Natural killer cell (primary cell): Measurements from ENCODE around the gene VAMP5. TPM values are rescaled to one million over a fixed set of nuclear protein-coding genes. Genes with fewer than 3 reads are reported as not detected.
"Not testable (repeated sequence)": the region's sequence is repeated elsewhere in the genome, so short reads cannot be mapped to it uniquely, and the experiment has no call there.

ENCODE experiments used
- ATAC-seq, 3 donors: fragments of 150-1000 bp in 2 of 3; fragments of 200-7000 bp in 1 of 3; cut with Tn5 transposase; 1 replicate in 1 of 3; 2 replicates in 2 of 3; pipeline ENCODE4 v1.10.0; 2021; ENCODE audit warnings: mild to moderate bottlenecking in 2 of 3, moderate library complexity in 2 of 3
- DNase-seq, 2 donors: peaks; one replicate each; pipeline versions ENCODE4 v3.0.0 to v3.0.0-alpha.2; 2013 to 2021; ENCODE audit warnings: mixed read lengths in 1 of 2
- H3K27ac ChIP-seq: one replicate; pipeline ENCODE4 v1.5.1; 2013; ENCODE audit warnings: mild to moderate bottlenecking, low read length
- H3K27me3 ChIP-seq: one replicate; pipeline ENCODE4 v1.6.1; 2013; ENCODE audit warnings: low read length; ENCODE audit not compliant: control insufficient read depth, insufficient read depth
- H3K36me3 ChIP-seq: one replicate; pipeline ENCODE4 v1.6.1; 2013; ENCODE audit warnings: low read length; ENCODE audit not compliant: control insufficient read depth, insufficient read depth
- H3K4me1 ChIP-seq: one replicate; pipeline ENCODE4 v1.6.1; 2013; ENCODE audit warnings: low read length; ENCODE audit not compliant: control insufficient read depth, insufficient read depth
- H3K4me3 ChIP-seq: one replicate; pipeline ENCODE4 v1.5.1; 2013; ENCODE audit warnings: low read length
- H3K9me3 ChIP-seq: one replicate; pipeline ENCODE4 v1.6.1; 2013; ENCODE audit warnings: low read length; ENCODE audit not compliant: control insufficient read depth, insufficient read depth
- H3K27ac Mint-ChIP-seq, 2 donors: one replicate each; pipeline ENCODE4 v1.8.0; 2022; ENCODE audit warnings: mild to moderate bottlenecking in 2 of 2, mixed read lengths in 2 of 2, moderate library complexity in 1 of 2
- H3K27me3 Mint-ChIP-seq, 2 donors: one replicate each; pipeline ENCODE4 v1.8.0; 2022; ENCODE audit warnings: low read depth in 2 of 2, mixed read lengths in 2 of 2
- H3K36me3 Mint-ChIP-seq: one replicate; pipeline ENCODE4 v1.8.0; 2022; ENCODE audit warnings: mixed read lengths
- H3K4me1 Mint-ChIP-seq, 2 donors: one replicate each; pipeline ENCODE4 v1.8.0; 2022; ENCODE audit warnings: mixed read lengths in 2 of 2
- H3K4me3 Mint-ChIP-seq: one replicate; pipeline ENCODE4 v1.8.0; 2022; ENCODE audit warnings: mild to moderate bottlenecking, moderate library complexity, mixed read lengths
- H3K9me3 Mint-ChIP-seq, 2 donors: one replicate each; pipeline ENCODE4 v1.8.0; 2022; ENCODE audit warnings: mixed read lengths in 2 of 2
- CTCF ChIP-seq: fragments of 200-600 bp; IDR thresholded peaks from one replicate; pipeline ENCODE4 v1.8.0; 2022; ENCODE audit warnings: antibody characterized with exemption
- WGBS: methylation state at CpG from one replicate; pipeline ENCODE4 v1.1.7; 2013; ENCODE audit warnings: missing lambda C conversion rate; ENCODE audit not compliant: insufficient coverage; 5-methylcytosine and 5-hydroxymethylcytosine counted together
- intact Hi-C: fragments of 100-400 bp; cut with micrococcal nuclease; formaldehyde crosslinking; loops from one replicate; pipeline ENCODE4 v1.14.2; 2022
- total RNA-seq, 4 donors: library from RNA; stranded (reverse); fragments of 120-200 nt in 1 of 4; gene quantifications; one replicate each; pipeline versions ENCODE4 v1.2.3 to v1.2.4, GENCODE V29; 2013 to 2022

The VAMP5 gene
- total RNA-seq, 3 donors from 2014 or later (not counting 1 experiment from before 2014, with no cell fraction given), result 35.0 to 50.7 (median 36.7) TPM

GRCh38 chr2:85542777-85543176 lies 41.5 kb upstream of the VAMP5 start:
- H3K36me3 ChIP-seq, result peaks cover 48% of the 10 kb centered on the region
- H3K4me1 ChIP-seq, result peaks cover 16% of the 10 kb centered on the region
- no peak overlapping the region for H3K4me3 Mint-ChIP-seq
- 95% methylated on average over 2 of the region's 4 CpGs for WGBS
- TF ChIP-seq CTCF, result no peak
- peaks cover 30% of the 10 kb centered on the region for H3K36me3 Mint-ChIP-seq
- no peak overlapping the region for H3K4me3 ChIP-seq
- H3K9me3 Mint-ChIP-seq, result no peaks in the 10 kb centered on the region
- H3K4me1 Mint-ChIP-seq, result peaks cover 34 to 42% of the 10 kb centered on the region in 2 donors
- no peaks in the 10 kb centered on the region for H3K9me3 ChIP-seq
- H3K27ac Mint-ChIP-seq, result no peak overlapping the region
- H3K27ac ChIP-seq, result no peak overlapping the region
- no peaks in the 10 kb centered on the region for H3K27me3 Mint-ChIP-seq
- no peaks in the 10 kb centered on the region for H3K27me3 ChIP-seq
- intact Hi-C loops, result no loop called here
- ATAC-seq (no peak), DNase-seq (no peak)

GRCh38 chr2:85544254-85544691 lies 40.0 kb upstream of the VAMP5 start:
- peaks cover 30% of the 10 kb centered on the region for H3K36me3 Mint-ChIP-seq
- DNase-seq, H3K27ac ChIP-seq, H3K4me3 Mint-ChIP-seq, intact Hi-C loops, H3K27me3 Mint-ChIP-seq, H3K9me3 ChIP-seq, H3K9me3 Mint-ChIP-seq, H3K27ac Mint-ChIP-seq, ATAC-seq, H3K27me3 ChIP-seq, H3K4me3 ChIP-seq: not testable (repeated sequence)
- WGBS, result 95% methylated on average over 3 of the region's 3 CpGs
- Histone ChIP-seq H3K4me1 (peaks cover 11% of the 10 kb centered on the region), H3K36me3 (peaks cover 48% of the 10 kb centered on the region)
- peaks cover 29 to 34% of the 10 kb centered on the region in 2 donors for H3K4me1 Mint-ChIP-seq

- H3K27ac Mint-ChIP-seq, ATAC-seq, H3K4me3 Mint-ChIP-seq, H3K9me3 Mint-ChIP-seq, H3K4me1 ChIP-seq, H3K9me3 ChIP-seq, DNase-seq, H3K4me3 ChIP-seq, H3K27ac ChIP-seq, intact Hi-C loops, H3K27me3 Mint-ChIP-seq, H3K27me3 ChIP-seq: not testable (repeated sequence)
- 100% methylated on average over 3 of the region's 5 CpGs for WGBS
- peaks cover 24 to 26% of the 10 kb centered on the region in 2 donors for H3K4me1 Mint-ChIP-seq
- peaks cover 52% of the 10 kb centered on the region for H3K36me3 ChIP-seq
- H3K36me3 Mint-ChIP-seq, result peaks cover 30% of the 10 kb centered on the region
Observed at GRCh38 chr2:85544915-85545779, 39.1 kb upstream of the VAMP5 start.

DNA sequence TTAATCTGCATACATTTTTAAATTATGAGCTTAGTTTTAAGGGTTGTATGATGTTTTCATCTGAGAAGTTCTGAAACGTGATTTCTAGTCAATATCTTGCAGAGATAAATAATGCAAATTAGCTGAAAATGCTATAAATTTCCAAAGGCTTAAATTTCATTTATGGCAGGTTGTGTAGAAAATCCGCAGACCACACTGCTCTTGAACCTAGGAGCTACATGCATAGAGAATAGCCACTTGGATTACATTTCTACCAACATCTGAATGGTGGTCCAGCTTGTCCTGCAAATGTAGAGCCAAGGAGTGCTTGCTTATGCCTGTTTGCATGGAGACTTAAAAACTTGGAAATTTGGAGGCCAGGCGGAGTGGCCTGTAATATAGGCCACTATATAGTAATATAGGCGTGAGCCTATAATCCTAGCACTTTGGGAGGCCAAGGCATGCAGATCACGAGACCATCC lies 38.4 kb upstream of the VAMP5 start:
- no peak for TF ChIP-seq CTCF
- Mint-ChIP-seq H3K4me1 (peaks cover 17 to 19% of the 10 kb centered on the region in 2 donors), H3K27me3 (no peaks in the 10 kb centered on the region), H3K27ac (no peak overlapping the region), H3K36me3 (peaks cover 30% of the 10 kb centered on the region), H3K9me3 (no peaks in the 10 kb centered on the region), H3K4me3 (no peak overlapping the region)
- ATAC-seq, result no peak
- intact Hi-C loops, result no loop called here
- Histone ChIP-seq H3K4me3 (no peak overlapping the region), H3K4me1 (no peaks in the 10 kb centered on the region), H3K27me3 (no peaks in the 10 kb centered on the region), H3K9me3 (no peaks in the 10 kb centered on the region), H3K27ac (no peak overlapping the region), H3K36me3 (peaks cover 58% of the 10 kb centered on the region)
- WGBS, result 95% methylated on average over 5 of the region's 5 CpGs
- no peak for DNase-seq
